Hepatocyte (in vitro differentiated cells): ENCODE measurements around the gene VPS8. TPM values are rescaled to one million over a fixed set of nuclear protein-coding genes. Genes with fewer than 3 reads are reported as not detected.

Experiments used
- DNase-seq: peaks from one replicate; pipeline ENCODE4 v3.0.0-alpha.2; 2016; ENCODE audit warnings: low spot score
- H2AFZ ChIP-seq: fragments of 200-600 bp; sonication (generic); 2 replicates; pipeline ENCODE4 v1.6.0; 2016; ENCODE audit warnings: antibody characterized with exemption, mild to moderate bottlenecking
- H3K27ac ChIP-seq: fragments of 200-600 bp; sonication (generic); 2 replicates; pipeline ENCODE4 v1.5.1; 2016; ENCODE audit warnings: mild to moderate bottlenecking
- H3K27me3 ChIP-seq: fragments of 200-600 bp; sonication (generic); 2 replicates; pipeline ENCODE4 v1.6.1; 2016
- H3K36me3 ChIP-seq: fragments of 200-600 bp; sonication (generic); replicated peaks from 2 replicates; pipeline ENCODE4 v1.5.1; 2016; ENCODE audit warnings: low read depth; ENCODE audit not compliant: insufficient read depth
- H3K4me1 ChIP-seq: fragments of 200-600 bp; sonication (generic); 2 replicates; pipeline ENCODE4 v1.5.1; 2016; ENCODE audit warnings: mild to moderate bottlenecking, moderate library complexity; ENCODE audit not compliant: insufficient read depth
- H3K4me2 ChIP-seq: fragments of 200-600 bp; sonication (generic); 2 replicates; pipeline ENCODE4 v1.6.0; 2016
- H3K4me3 ChIP-seq: fragments of 200-600 bp; sonication (generic); 2 replicates; pipeline ENCODE4 v1.5.1; 2016; ENCODE audit warnings: mild to moderate bottlenecking
- H3K79me2 ChIP-seq: fragments of 200-600 bp; sonication (generic); 2 replicates; pipeline ENCODE4 v1.6.0; 2017; ENCODE audit warnings: mild to moderate bottlenecking
- H3K9me2 ChIP-seq: fragments of 200-600 bp; sonication (generic); replicated peaks from 2 replicates; pipeline ENCODE4 v1.6.0; 2017; ENCODE audit warnings: mild to moderate bottlenecking; ENCODE audit not compliant: insufficient read depth
- H3K9me3 ChIP-seq: fragments of 200-600 bp; sonication (generic); 2 replicates; pipeline ENCODE4 v1.5.1; 2016; ENCODE audit warnings: low read depth, mild to moderate bottlenecking
- H4K20me1 ChIP-seq: fragments of 200-600 bp; sonication (generic); 2 replicates; pipeline ENCODE4 v1.6.0; 2016; ENCODE audit warnings: mild to moderate bottlenecking; ENCODE audit not compliant: insufficient read depth, poor library complexity, severe bottlenecking
- EZH2 ChIP-seq: fragments of 200-600 bp; sonication (generic); IDR thresholded peaks from 2 replicates; pipeline ENCODE4 v1.6.1; 2016; ENCODE audit warnings: antibody characterized with exemption, mild to moderate bottlenecking, borderline replicate concordance
- EZH2phosphoT487 ChIP-seq: fragments of 200-600 bp; sonication (generic); IDR thresholded peaks from one replicate; pipeline ENCODE4 v1.6.1; 2018; ENCODE audit warnings: antibody characterized with exemption, mild to moderate bottlenecking, low read depth, moderate library complexity; ENCODE audit not compliant: unreplicated experiment, severe bottlenecking
- WGBS: methylation state at CpG from one replicate; pipeline ENCODE4 v1.1.6; 2016; ENCODE audit warnings: low lambda C conversion rate; ENCODE audit errors: missing lambda C conversion rate; 5-methylcytosine and 5-hydroxymethylcytosine counted together
- polyA plus RNA-seq: library from polyadenylated mRNA; unstranded; fragments of >200 nt; fragmentation: Nextera tagmentation; extraction: Ambion mirVana; gene quantifications from 2 replicates; pipeline ENCODE4 v1.2.1, GENCODE V29; 2016
- total RNA-seq: library from RNA; depleted of rRNA; stranded (reverse); fragments of >200 nt; gene quantifications from 2 replicates; pipeline ENCODE4 v1.2.3, GENCODE V29; 2014
- TF ChIP-seq, protein P1 (sequence below): fragments of 200-600 bp; sonication (generic); IDR thresholded peaks from 2 replicates; pipeline ENCODE4 v1.5.1; 2016; ENCODE audit warnings: antibody characterized with exemption, mild to moderate bottlenecking; ENCODE audit not compliant: poor library complexity

VPS8 gene
- total and polyA plus RNA-seq, 2 experiments from 2014 or later, result 20.5 to 61.9 TPM

DNA sequence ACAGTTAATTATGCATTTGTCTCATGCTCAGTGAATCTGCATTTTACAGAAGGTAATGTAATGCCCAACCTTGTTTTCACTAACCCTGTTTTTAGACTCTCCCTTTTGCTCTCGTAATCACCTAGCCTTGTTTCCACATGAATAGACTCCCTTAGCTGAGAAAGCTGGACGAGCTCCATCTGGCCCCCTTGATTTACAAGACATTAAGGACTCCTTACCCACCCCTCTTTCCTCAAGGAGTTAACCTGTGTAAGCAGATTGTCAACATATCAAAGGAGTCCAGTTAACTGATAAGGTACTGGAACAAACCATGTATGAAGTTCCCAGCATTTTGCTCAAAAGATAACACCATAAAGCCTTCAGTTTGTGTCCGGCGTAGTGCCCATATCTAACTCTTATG is 99.6 kb downstream of the VPS8 start:
- Histone ChIP-seq H3K4me2 (peak overlapping the region; percentile 55), H2AFZ (no peak overlapping the region), H3K79me2 (no peaks in the 10 kb centered on the region), H3K9me2 (no peaks in the 10 kb centered on the region), H3K4me3 (no peak overlapping the region), H3K27ac (peak overlapping the region; percentile 57), H3K4me1 (peaks cover 14% of the 10 kb centered on the region), H3K9me3 (no peaks in the 10 kb centered on the region), H3K36me3 (no peaks in the 10 kb centered on the region), H3K27me3 (no peaks in the 10 kb centered on the region), H4K20me1 (no peaks in the 10 kb centered on the region)
- DNase-seq, result no peak
- TF ChIP-seq EZH2 (no peak), EZH2phosphoT487 (no peak)
- TF ChIP-seq, protein P1, sequence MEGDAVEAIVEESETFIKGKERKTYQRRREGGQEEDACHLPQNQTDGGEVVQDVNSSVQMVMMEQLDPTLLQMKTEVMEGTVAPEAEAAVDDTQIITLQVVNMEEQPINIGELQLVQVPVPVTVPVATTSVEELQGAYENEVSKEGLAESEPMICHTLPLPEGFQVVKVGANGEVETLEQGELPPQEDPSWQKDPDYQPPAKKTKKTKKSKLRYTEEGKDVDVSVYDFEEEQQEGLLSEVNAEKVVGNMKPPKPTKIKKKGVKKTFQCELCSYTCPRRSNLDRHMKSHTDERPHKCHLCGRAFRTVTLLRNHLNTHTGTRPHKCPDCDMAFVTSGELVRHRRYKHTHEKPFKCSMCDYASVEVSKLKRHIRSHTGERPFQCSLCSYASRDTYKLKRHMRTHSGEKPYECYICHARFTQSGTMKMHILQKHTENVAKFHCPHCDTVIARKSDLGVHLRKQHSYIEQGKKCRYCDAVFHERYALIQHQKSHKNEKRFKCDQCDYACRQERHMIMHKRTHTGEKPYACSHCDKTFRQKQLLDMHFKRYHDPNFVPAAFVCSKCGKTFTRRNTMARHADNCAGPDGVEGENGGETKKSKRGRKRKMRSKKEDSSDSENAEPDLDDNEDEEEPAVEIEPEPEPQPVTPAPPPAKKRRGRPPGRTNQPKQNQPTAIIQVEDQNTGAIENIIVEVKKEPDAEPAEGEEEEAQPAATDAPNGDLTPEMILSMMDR, result no peak
- WGBS, result 49% methylated on average over 4 of the region's 4 CpGs

DNA sequence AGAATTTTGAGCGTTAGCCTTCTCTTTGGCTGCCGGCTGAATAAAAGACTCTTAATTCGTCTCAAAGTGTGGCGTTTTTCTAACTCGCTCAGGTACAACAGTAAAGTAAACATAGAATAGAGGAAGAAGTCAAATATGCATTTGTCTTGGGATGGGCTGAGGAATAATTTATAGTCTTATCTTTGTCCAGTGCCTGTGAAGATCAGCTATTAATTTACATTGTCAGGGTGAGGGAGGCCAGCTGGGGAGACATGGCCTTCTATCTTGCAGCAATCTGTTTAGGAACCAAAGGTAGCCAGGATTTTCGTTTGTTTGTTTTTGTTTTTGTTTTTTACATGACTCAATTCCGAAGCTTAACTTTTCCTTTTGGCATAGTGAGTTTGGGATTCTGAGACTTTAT is 100.2 kb downstream of the VPS8 start:
- DNase-seq, result no peak
- Histone ChIP-seq H4K20me1 (no peaks in the 10 kb centered on the region), H2AFZ (no peak overlapping the region), H3K4me1 (peaks cover 14% of the 10 kb centered on the region), H3K9me2 (no peaks in the 10 kb centered on the region), H3K4me3 (no peak overlapping the region), H3K36me3 (no peaks in the 10 kb centered on the region), H3K4me2 (peak overlapping the region; percentile 55), H3K27ac (peak overlapping the region; percentile 57), H3K27me3 (no peaks in the 10 kb centered on the region), H3K9me3 (no peaks in the 10 kb centered on the region), H3K79me2 (no peaks in the 10 kb centered on the region)
- TF ChIP-seq EZH2, result no peak
- no peak for TF ChIP-seq EZH2phosphoT487
- TF ChIP-seq, protein P1, result no peak
- 44% methylated on average over 7 of the region's 7 CpGs for WGBS

DNA sequence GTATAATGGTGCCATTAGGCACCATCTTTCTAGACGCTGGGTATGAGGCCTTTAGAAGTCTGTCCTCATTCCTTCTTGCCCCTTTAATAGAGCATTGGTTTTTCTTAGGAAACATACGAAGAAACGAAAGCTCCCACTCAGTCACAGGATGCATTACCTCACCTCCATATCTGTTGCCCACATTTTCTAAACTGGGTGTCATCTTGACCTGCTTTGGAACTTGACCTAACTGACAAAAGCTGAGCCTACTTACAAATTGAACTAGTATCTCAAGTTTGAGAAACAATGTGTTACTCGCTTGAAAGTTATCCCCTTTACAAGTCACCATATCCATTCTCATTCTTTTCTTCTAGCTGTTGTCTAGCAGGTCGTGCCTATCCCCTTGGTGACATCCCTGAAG is 102.7 kb downstream of the VPS8 start:
- no peaks in the 10 kb centered on the region for H3K27me3 ChIP-seq
- 99% methylated on average over 5 of the region's 5 CpGs for WGBS
- H3K27ac ChIP-seq, result no peak overlapping the region
- no peak overlapping the region for H2AFZ ChIP-seq
- TF ChIP-seq, protein P1, result no peak
- no peak for TF ChIP-seq EZH2
- H3K9me3 ChIP-seq, result no peaks in the 10 kb centered on the region
- peaks cover 14% of the 10 kb centered on the region for H3K4me1 ChIP-seq
- no peak overlapping the region for H3K4me2 ChIP-seq
- no peaks in the 10 kb centered on the region for H3K79me2 ChIP-seq
- no peak overlapping the region for H3K4me3 ChIP-seq
- H4K20me1 ChIP-seq, result no peaks in the 10 kb centered on the region
- no peaks in the 10 kb centered on the region for H3K36me3 ChIP-seq
- no peak for DNase-seq
- H3K9me2 ChIP-seq, result no peaks in the 10 kb centered on the region

DNA sequence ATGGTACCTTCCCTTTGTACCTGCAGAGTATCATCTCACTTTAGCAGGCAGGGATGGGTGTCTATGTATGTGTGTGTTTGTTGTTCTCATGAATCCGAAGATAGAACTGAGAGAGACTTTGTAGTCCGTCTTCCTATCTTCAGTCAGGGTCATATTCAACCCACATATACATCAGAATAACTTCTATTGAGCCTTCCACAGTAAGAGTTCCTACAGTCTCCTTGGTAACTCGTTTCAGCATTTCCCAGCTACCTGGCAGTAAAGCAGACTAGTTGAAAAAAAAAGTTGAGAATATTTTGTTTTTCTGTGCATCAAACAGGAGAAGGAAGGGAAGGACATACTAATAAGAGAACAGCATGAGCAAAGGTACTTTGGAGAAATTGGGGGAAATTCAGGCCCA is 106.8 kb downstream of the VPS8 start:
- TF ChIP-seq EZH2, result no peak
- no peak for TF ChIP-seq EZH2phosphoT487
- TF ChIP-seq, protein P1, result no peak
- H3K4me1 ChIP-seq, result no peaks in the 10 kb centered on the region

More for the DNA sequence above, 106.8 kb downstream of the VPS8 start:
- H3K27ac ChIP-seq, result no peak overlapping the region
- 86% methylated on average over 3 of the region's 3 CpGs for whole genome bisulfite sequencing
- no peak overlapping the region for H3K4me3 ChIP-seq
- H3K9me3 ChIP-seq, result no peaks in the 10 kb centered on the region
- no peak overlapping the region for H2AFZ ChIP-seq
- H4K20me1 ChIP-seq, result no peaks in the 10 kb centered on the region
- DNase-seq, result no peak
- H3K27me3 ChIP-seq, result no peaks in the 10 kb centered on the region
- no peaks in the 10 kb centered on the region for H3K79me2 ChIP-seq
- no peak overlapping the region for H3K4me2 ChIP-seq
- no peaks in the 10 kb centered on the region for H3K9me2 ChIP-seq
- no peaks in the 10 kb centered on the region for H3K36me3 ChIP-seq
